K562 (cell line): ENCODE measurements around the gene MED16. TPM values are rescaled to one million over a fixed set of nuclear protein-coding genes. Genes with fewer than 3 reads are reported as not detected.

Experiments used
- EHMT2 ChIP-seq: fragments of 450-650 bp; IDR thresholded peaks from 2 replicates; pipeline ENCODE4 v1.6.1; 2018; ENCODE audit warnings: antibody characterized with exemption
- GABPB1 ChIP-seq: sonication (generic); formaldehyde crosslinking; IDR thresholded peaks from 2 replicates; pipeline ENCODE4 v1.8.0; 2022; ENCODE audit warnings: mild to moderate bottlenecking, missing genetic modification reagents
- GATAD2A ChIP-seq: fragments of 450-650 bp; IDR thresholded peaks from 2 replicates; pipeline ENCODE4 v1.6.1; 2017
- HMG20B ChIP-seq: fragments of 250-450 bp; sonication (Bioruptor Pico); IDR thresholded peaks from 2 replicates; pipeline ENCODE4 v1.5.0; 2021; ENCODE audit warnings: mild to moderate bottlenecking
- IRF9 ChIP-seq: fragments of 450-650 bp; IDR thresholded peaks from 2 replicates; pipeline ENCODE4 v1.6.1; 2016; ENCODE audit warnings: missing biosample characterization, missing genetic modification characterization
- KLF16 ChIP-seq: IDR thresholded peaks from 2 replicates; pipeline ENCODE4 v1.6.1; 2016; ENCODE audit warnings: antibody characterized with exemption
- NUFIP1 ChIP-seq: fragments of 450-650 bp; IDR thresholded peaks from 2 replicates; pipeline ENCODE4 v1.6.1; 2018; ENCODE audit not compliant: partially characterized antibody
- PHF20 ChIP-seq: fragments of 450-650 bp; IDR thresholded peaks from 2 replicates; pipeline ENCODE4 v1.6.1; 2018; ENCODE audit not compliant: partially characterized antibody
- POLR2H ChIP-seq: IDR thresholded peaks from 2 replicates; pipeline ENCODE4 v1.6.1; 2016; ENCODE audit warnings: missing genetic modification characterization, low read depth, mild to moderate bottlenecking, control low read depth, missing compliant biosample characterization, moderate library complexity
- RREB1 ChIP-seq: fragments of 250-450 bp; sonication (Bioruptor Pico); IDR thresholded peaks from 2 replicates; pipeline ENCODE4 v1.4.0; 2020
- SMARCA5 ChIP-seq: fragments of 450-650 bp; IDR thresholded peaks from 2 replicates; pipeline ENCODE4 v1.6.1; 2016
- TCF7L2 ChIP-seq: fragments of 150-350 bp; IDR thresholded peaks from 2 replicates; pipeline ENCODE4 v1.6.1; 2016; ENCODE audit warnings: low read depth, mild to moderate bottlenecking, low read length, moderate library complexity
- TSHZ1 ChIP-seq: fragments of 250-450 bp; sonication (Bioruptor Pico); IDR thresholded peaks from 2 replicates; pipeline ENCODE4 v1.4.0; 2020; ENCODE audit warnings: mild to moderate bottlenecking, moderate library complexity
- XRCC4 ChIP-seq: IDR thresholded peaks from one replicate; pipeline ENCODE4 v1.6.1; 2011; ENCODE audit not compliant: insufficient read depth, insufficient read length; ENCODE audit errors: extremely low read depth
- ZNF830 ChIP-seq: fragments of 250-450 bp; sonication (Bioruptor Pico); IDR thresholded peaks from 2 replicates; pipeline ENCODE4 v1.5.0; 2021; ENCODE audit warnings: mild to moderate bottlenecking
- polyA plus RNA-seq, 8 experiments: library from polyadenylated mRNA; depleted of rRNA in 4 of 8; stranded (reverse) in 5 of 8; unstranded in 3 of 8; fragments of >200 nt; fragmentation: Nextera tagmentation in 2 of 8; fragmentation: Illumina TruSeq in 1 of 8; extraction: Ambion mirVana in 2 of 8; extraction: Trizol in 1 of 8; gene quantifications; 2 replicates each; pipeline versions ENCODE4 v1.2.1 to v1.2.3, GENCODE V29; 2011 to 2014; ENCODE audit warnings: inconsistent platforms in 1 of 8, missing spikeins in 1 of 8
- total RNA-seq, 7 experiments: library from RNA; depleted of rRNA in 6 of 7; stranded (reverse); fragments of >200 nt in 6 of 7; fragmentation: Illumina TruSeq in 2 of 7; extraction: Trizol in 2 of 7; gene quantifications; 2 replicates each; pipeline versions ENCODE4 v1.2.1 to v1.2.3, GENCODE V29; 2011 to 2021; ENCODE audit warnings: low replicate concordance in 1 of 7
- TF ChIP-seq, protein P1 (sequence below): fragments of 250-450 bp; sonication (Bioruptor Pico); IDR thresholded peaks from 2 replicates; pipeline ENCODE4 v1.8.0; 2021; ENCODE audit warnings: mild to moderate bottlenecking, moderate library complexity
- TF ChIP-seq, protein P2 (sequence below): sonication (generic); formaldehyde crosslinking; IDR thresholded peaks from 2 replicates; pipeline ENCODE4 v1.8.0; 2023; ENCODE audit warnings: mild to moderate bottlenecking, missing genetic modification reagents

MED16 gene
- total and polyA plus RNA-seq, 9 of the 15 experiments (the other 6 are each of a cell fraction or from before 2014, with no cell fraction given) = 0.89 to 59.9 (median 8.6) TPM

GRCh38 chr19:867855-868457, 25.0 kb downstream of the MED16 start (continued):
- TF ChIP-seq GATAD2A = no peak
- TF ChIP-seq KLF16 = no peak
- TF ChIP-seq, protein P1, sequence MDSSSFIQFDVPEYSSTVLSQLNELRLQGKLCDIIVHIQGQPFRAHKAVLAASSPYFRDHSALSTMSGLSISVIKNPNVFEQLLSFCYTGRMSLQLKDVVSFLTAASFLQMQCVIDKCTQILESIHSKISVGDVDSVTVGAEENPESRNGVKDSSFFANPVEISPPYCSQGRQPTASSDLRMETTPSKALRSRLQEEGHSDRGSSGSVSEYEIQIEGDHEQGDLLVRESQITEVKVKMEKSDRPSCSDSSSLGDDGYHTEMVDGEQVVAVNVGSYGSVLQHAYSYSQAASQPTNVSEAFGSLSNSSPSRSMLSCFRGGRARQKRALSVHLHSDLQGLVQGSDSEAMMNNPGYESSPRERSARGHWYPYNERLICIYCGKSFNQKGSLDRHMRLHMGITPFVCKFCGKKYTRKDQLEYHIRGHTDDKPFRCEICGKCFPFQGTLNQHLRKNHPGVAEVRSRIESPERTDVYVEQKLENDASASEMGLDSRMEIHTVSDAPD (CRISPR knock-in tag) = no peak
- TF ChIP-seq XRCC4 = no peak
- TF ChIP-seq TSHZ1 (CRISPR knock-in tag) = no peak
- no peak for TF ChIP-seq TCF7L2
- no peak for TF ChIP-seq HMG20B (CRISPR knock-in tag)
- no peak for TF ChIP-seq RREB1 (CRISPR knock-in tag)
- no peak for TF ChIP-seq NUFIP1
- TF ChIP-seq POLR2H (tag) = no peak
- no peak for TF ChIP-seq IRF9
- no peak for TF ChIP-seq PHF20
- no peak for TF ChIP-seq SMARCA5
- TF ChIP-seq, protein P2, sequence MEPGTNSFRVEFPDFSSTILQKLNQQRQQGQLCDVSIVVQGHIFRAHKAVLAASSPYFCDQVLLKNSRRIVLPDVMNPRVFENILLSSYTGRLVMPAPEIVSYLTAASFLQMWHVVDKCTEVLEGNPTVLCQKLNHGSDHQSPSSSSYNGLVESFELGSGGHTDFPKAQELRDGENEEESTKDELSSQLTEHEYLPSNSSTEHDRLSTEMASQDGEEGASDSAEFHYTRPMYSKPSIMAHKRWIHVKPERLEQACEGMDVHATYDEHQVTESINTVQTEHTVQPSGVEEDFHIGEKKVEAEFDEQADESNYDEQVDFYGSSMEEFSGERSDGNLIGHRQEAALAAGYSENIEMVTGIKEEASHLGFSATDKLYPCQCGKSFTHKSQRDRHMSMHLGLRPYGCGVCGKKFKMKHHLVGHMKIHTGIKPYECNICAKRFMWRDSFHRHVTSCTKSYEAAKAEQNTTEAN (CRISPR knock-in tag) = no peak
- TF ChIP-seq GABPB1 (CRISPR knock-in tag) = no peak; the same call in 1 of the 2 replicates
- no peak for TF ChIP-seq ZNF830 (CRISPR knock-in tag)
- no peak for TF ChIP-seq EHMT2
